Skeletal muscle tissue (tissue), 4 donors: ENCODE results near the gene PTPRM. TPM values are rescaled to one million over a fixed set of nuclear protein-coding genes. Genes with fewer than 3 reads are reported as not detected.
A peak's percentile ranks its signal among the peaks of the same experiment; 100 is the strongest.

ENCODE experiments used
- H3K27ac ChIP-seq: one replicate; pipeline ENCODE4 v1.7.0; 2013; ENCODE audit warnings: mild to moderate bottlenecking, low read depth, low read length, inconsistent platforms
- H3K27me3 ChIP-seq, 3 donors: one replicate each; pipeline ENCODE4 v1.7.0; 2013; ENCODE audit warnings: low read length in 3 of 3; ENCODE audit not compliant: control insufficient read depth in 3 of 3, insufficient read depth in 3 of 3
- H3K36me3 ChIP-seq, 3 donors: one replicate each; pipeline ENCODE4 v1.7.0; 2013; ENCODE audit warnings: low read length in 3 of 3; ENCODE audit not compliant: control insufficient read depth in 3 of 3, insufficient read depth in 3 of 3
- H3K4me1 ChIP-seq, 3 donors: one replicate each; pipeline ENCODE4 v1.7.0; 2013; ENCODE audit warnings: low read length in 3 of 3, mild to moderate bottlenecking in 3 of 3; ENCODE audit not compliant: control insufficient read depth in 3 of 3, insufficient read depth in 3 of 3
- H3K4me3 ChIP-seq, 3 donors: one replicate each; pipeline ENCODE4 v1.7.0; 2013; ENCODE audit warnings: low read length in 3 of 3
- H3K9ac ChIP-seq, 3 donors: one replicate each; pipeline ENCODE4 v1.7.0; 2013; ENCODE audit warnings: low read length in 3 of 3, mild to moderate bottlenecking in 3 of 3, moderate library complexity in 2 of 3, low read depth in 1 of 3
- H3K9me3 ChIP-seq, 3 donors: one replicate each; pipeline ENCODE4 v1.7.0; 2013; ENCODE audit warnings: low read length in 3 of 3; ENCODE audit not compliant: control insufficient read depth in 3 of 3
- total RNA-seq: library from RNA; depleted of rRNA; stranded (reverse); fragments of >200 nt; gene quantifications from one replicate; pipeline ENCODE4 v1.2.3, GENCODE V29; 2014
- donor health status: Osteomylitis.

PTPRM gene
- total RNA-seq, 1 donor from 2014 or later = 68.9 TPM

DNA sequence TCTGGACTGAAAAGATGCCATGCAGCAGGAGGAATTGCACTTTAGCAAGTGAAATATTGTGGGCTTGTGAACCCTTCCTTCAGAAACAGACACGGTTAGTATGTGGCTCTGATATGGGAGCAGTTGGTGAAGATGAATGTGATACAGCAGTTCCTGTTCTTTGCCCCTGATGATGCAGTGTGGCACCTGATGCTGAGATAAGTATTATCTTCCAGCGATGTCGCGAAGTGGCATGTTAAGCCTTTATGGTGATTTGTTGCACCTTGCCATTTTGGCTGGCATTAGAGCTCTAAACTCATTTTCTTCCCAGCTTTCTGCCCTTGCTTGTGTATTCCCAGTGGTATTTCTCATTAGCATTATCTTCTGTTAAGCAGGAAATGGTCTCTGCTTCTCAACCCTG is 600.6 kb downstream of the PTPRM start:
- no peaks in the 10 kb centered on the region for H3K27me3 ChIP-seq
- no peaks in the 10 kb centered on the region for H3K9me3 ChIP-seq
- no peak overlapping the region for H3K9ac ChIP-seq
- no peak overlapping the region for H3K4me3 ChIP-seq
- no peaks in the 10 kb centered on the region for H3K4me1 ChIP-seq
- no peaks in the 10 kb centered on the region for H3K36me3 ChIP-seq
- H3K27ac ChIP-seq = no peak overlapping the region

DNA sequence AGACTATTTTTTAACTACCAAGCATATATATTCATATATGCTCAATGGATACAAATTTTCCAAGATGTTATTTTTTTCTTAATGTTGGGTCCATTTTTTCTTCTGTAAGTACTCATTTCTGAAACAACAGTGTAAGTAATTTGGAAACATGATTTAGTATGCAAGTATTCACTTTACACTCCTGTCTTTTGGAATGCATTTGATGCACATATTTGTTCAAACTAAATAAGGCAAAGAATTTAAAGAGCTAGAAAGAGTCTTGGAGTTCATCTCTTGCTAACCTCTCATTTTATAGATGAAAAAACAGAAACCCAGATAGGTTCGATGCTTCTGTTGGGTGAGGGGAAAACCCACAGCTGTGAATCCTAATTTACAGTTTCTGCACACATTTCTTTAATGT is 602.6 kb downstream of the PTPRM start:
- Histone ChIP-seq H3K36me3 (no peaks in the 10 kb centered on the region), H3K9me3 (no peaks in the 10 kb centered on the region), H3K27ac (no peak overlapping the region), H3K9ac (no peak overlapping the region), H3K4me1 (peaks cover 0 to under 1% (median 0%) of the 10 kb centered on the region in 3 donors), H3K4me3 (no peak overlapping the region), H3K27me3 (no peaks in the 10 kb centered on the region)

DNA sequence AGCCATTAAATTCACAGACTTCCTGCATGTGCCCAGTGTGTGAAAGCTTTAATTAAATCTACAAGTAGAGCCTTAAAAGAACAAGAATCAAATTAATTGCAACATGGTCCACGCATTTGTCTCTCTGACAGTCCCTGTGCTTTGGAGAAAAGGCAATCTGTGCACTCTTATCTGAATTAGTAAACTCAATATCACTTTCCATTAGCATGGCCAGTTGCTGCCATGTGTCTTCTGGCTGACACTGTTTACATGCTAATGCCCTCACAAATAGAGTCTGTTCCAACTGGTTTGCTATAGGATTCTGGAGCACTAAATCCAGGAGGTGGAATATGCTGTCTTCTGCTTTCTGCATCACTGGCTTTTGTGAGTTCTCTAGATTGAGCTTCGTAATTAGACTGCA is 607.7 kb downstream of the PTPRM start:
- Histone ChIP-seq H3K36me3 (no peaks in the 10 kb centered on the region), H3K9me3 (no peaks in the 10 kb centered on the region), H3K27me3 (no peaks in the 10 kb centered on the region), H3K4me1 (peaks cover 11 to 23% (median 14%) of the 10 kb centered on the region in 3 donors), H3K9ac (no peak overlapping the region), H3K27ac (no peak overlapping the region), H3K4me3 (no peak overlapping the region)

DNA sequence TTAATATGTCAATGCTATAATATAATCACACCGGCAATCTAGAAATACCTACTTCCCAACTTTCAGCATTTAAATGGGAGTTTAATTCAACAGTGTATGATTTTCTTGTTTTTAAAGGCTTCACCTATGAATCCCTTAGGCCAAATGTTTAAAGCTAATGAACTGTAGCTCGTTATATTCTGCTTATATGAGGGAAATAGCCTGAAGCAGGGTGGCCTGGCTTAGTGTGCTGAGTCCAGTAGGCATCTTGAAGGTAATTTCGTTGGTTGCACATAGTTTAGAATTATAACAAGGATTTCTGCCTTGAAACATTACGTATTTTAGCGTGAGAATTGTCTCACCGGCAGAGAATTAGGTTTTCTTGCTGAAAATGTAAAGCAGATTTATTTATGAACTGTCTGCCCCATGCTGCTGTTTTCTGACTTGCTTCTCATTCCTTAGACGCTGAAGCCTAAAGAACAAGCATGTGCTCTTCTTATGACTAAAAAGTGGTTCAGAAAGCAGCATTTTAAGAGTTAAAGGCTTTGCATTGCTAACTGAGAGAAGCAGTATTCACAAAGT is 608.5 kb downstream of the PTPRM start:
- Histone ChIP-seq H3K36me3 (no peaks in the 10 kb centered on the region), H3K9me3 (no peaks in the 10 kb centered on the region), H3K27ac (no peak overlapping the region), H3K4me3 (no peak overlapping the region), H3K4me1 (peaks cover 11 to 23% (median 14%) of the 10 kb centered on the region in 3 donors), H3K9ac (peak overlapping the region in 1 of 3 donors; percentile 1), H3K27me3 (no peaks in the 10 kb centered on the region)

DNA sequence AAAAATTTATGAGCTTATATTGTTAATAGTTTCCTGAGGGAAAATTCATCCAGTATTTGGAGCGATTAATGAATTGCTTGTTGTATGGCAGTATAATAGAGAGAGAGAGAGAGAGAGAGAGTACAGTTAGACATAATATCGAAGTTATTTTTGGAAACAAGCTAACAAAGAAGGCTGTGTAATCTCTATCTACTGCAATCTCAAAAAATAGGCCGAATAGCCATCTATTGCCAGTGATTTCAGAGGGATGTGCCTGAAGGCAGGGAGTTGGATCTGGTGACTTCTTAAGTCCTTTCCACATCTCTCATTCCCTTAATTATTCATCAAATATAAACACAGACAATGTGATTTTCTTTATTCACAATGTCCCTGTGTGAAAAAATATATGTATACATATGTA is 609.0 kb downstream of the PTPRM start:
- Histone ChIP-seq H3K27me3 (no peaks in the 10 kb centered on the region), H3K36me3 (no peaks in the 10 kb centered on the region), H3K4me1 (peaks cover 11 to 23% (median 14%) of the 10 kb centered on the region in 3 donors), H3K4me3 (no peak overlapping the region), H3K9ac (no peak overlapping the region), H3K9me3 (no peaks in the 10 kb centered on the region), H3K27ac (no peak overlapping the region)

DNA sequence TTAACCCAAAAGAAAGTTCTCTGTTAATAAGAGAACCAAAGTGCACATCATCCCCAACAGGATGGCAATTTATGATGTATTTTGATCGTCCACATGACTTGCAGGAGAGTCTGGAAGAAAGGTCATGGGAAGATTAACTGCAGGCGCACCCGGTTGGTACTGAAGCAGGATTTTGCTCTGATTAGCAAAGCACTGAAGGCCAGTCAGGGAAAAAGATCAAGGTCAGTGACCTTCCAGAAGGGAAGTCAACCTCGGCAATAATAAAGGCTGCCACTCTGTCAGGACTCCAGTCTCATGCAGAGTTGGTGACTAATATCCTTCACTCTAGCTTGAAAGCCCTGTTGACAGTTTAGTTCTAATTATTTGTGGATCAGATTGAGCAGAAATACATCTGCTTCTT is 609.4 kb downstream of the PTPRM start:
- H3K36me3 ChIP-seq = no peaks in the 10 kb centered on the region
- H3K4me1 ChIP-seq = peaks cover 11 to 23% (median 14%) of the 10 kb centered on the region in 3 donors
- no peak overlapping the region for H3K9ac ChIP-seq
- no peaks in the 10 kb centered on the region for H3K27me3 ChIP-seq
- no peaks in the 10 kb centered on the region for H3K9me3 ChIP-seq
- no peak overlapping the region for H3K27ac ChIP-seq
- H3K4me3 ChIP-seq = no peak overlapping the region

DNA sequence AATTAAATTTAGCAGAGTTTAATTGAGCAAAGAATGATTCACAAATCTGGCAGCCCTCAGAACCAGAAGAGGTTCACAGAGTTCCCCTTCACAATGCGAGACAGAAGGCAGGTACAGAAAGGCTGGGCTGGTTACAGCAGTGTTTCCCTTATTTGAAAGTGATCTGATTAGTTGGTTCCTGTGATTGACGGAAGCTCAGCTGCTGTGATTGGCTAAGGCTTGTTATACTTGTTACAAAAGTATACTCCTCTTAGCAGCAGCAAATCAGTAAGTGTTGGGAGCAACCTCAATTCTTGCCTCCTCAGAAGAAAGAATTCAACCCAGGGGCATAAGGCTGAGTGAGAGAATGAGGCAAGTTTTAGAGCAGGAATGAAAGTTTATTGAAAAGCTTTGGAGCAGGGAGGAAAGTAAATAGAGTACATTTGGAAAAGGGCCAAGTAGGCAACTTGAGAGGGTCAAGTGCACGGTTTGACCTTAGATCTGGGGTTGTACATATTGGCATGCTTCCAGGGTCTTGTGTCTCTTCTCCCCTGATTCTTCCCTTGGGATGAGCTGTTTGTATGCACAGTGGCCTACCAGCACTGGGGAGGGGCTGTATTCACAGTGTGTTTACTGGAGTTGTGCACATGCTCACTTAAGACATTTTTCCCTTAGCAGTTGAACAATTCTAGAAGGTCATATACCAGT is 610.4 kb downstream of the PTPRM start:
- Histone ChIP-seq H3K4me3 (no peak overlapping the region), H3K27me3 (no peaks in the 10 kb centered on the region), H3K9me3 (no peaks in the 10 kb centered on the region), H3K9ac (no peak overlapping the region), H3K4me1 (peaks cover 11 to 23% (median 14%) of the 10 kb centered on the region in 3 donors), H3K36me3 (no peaks in the 10 kb centered on the region), H3K27ac (no peak overlapping the region)

DNA sequence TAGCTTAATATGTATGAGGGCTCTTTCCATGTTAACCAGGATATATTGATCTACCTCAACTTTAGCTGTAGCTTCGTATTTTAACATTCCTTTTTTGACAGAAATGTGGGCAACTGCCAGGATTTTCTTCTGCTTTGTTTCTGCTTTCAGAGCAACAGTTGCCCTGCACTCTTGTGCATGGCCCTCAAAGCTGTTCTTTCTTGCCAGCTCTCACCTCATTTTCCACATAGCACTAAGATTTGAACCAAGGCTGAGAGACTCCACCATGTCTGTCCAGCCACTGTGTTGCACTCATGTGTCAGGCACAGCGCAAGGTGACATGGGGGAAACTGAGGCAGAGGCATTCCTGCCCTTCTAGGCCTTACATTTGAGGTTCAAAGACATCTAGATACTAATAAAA is 619.3 kb downstream of the PTPRM start:
- H3K9ac ChIP-seq = no peak overlapping the region
- H3K36me3 ChIP-seq = no peaks in the 10 kb centered on the region
- H3K27ac ChIP-seq = no peak overlapping the region
- H3K4me1 ChIP-seq = peaks cover 0 to 3% (median 2%) of the 10 kb centered on the region in 3 donors
- H3K27me3 ChIP-seq = no peaks in the 10 kb centered on the region
- no peaks in the 10 kb centered on the region for H3K9me3 ChIP-seq
- no peak overlapping the region for H3K4me3 ChIP-seq

DNA sequence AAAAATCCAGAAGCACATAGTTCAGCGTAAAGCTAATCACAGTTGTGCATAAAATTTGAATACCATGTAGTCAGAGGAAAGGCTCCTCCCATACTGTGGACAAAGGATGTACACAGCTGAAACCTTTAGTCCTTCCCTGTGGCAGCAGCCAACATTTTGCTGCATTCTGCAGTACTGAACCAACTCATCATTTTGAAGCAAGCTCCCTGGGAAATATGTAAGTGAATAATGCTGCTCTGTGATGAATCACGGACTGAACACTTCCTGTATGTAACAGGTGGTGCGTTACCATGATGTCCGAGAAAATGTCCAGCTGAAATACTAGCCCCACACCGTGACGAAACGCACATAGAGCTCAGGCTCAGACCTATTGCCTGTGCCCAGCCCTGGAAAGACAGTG is 621.1 kb downstream of the PTPRM start:
- Histone ChIP-seq H3K27ac (no peak overlapping the region), H3K9ac (no peak overlapping the region), H3K4me1 (peaks cover 0 to 3% (median 2%) of the 10 kb centered on the region in 3 donors), H3K4me3 (no peak overlapping the region), H3K27me3 (no peaks in the 10 kb centered on the region), H3K36me3 (no peaks in the 10 kb centered on the region), H3K9me3 (no peaks in the 10 kb centered on the region)

DNA sequence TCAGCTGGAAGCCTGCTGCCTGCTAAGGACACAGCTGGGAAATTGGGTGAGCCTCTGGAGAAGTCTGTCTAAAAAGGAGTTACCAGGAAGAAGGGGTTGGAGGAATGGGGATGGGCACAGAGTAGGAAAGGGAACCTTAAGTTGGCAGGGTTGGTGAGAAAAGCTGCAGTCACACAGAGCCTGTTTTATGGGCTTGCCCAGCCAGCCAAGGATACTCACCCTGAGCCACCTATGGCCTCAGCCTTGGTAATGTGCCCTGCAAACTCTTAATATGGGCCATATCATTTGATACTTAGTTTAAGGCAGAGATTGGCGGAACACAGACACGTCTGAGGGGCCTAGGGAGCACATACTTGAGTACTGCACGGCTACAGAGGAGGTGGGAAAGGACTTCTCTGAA is 623.9 kb downstream of the PTPRM start:
- Histone ChIP-seq H3K27ac (no peak overlapping the region), H3K36me3 (no peaks in the 10 kb centered on the region), H3K27me3 (no peaks in the 10 kb centered on the region), H3K9me3 (no peaks in the 10 kb centered on the region), H3K4me1 (peaks cover 0 to 3% (median 2%) of the 10 kb centered on the region in 3 donors), H3K9ac (no peak overlapping the region), H3K4me3 (no peak overlapping the region)
